ENCODE data around the gene GATB.

The GATB gene

GRCh38 chr4:151760002-151760401 is 805 bp downstream of the GATB start:
- H3K27me3 ChIP-seq (ENCODE audit: insufficient read depth, low read depth): no peaks in the 10 kb centered on the region
- H3K4me3 ChIP-seq (IDR thresholded peaks at IDR 0.05; ENCODE audit: insufficient read depth, low read depth, low read length): peak overlapping the region; percentile 62
- H3K9ac ChIP-seq: peak overlapping the region; percentile 83; the same call in 1 of the 2 replicates
- H2AFZ ChIP-seq (ENCODE audit: low read depth): peak overlapping the region; percentile 93
- no peaks in the 10 kb centered on the region for H3K36me3 ChIP-seq (ENCODE audit: insufficient read depth)
- peak overlapping the region; percentile 92 for H3K4me2 ChIP-seq
- no peaks in the 10 kb centered on the region for H4K20me1 ChIP-seq (ENCODE audit: insufficient read depth)
- no peaks in the 10 kb centered on the region for H3K79me2 ChIP-seq (ENCODE audit: insufficient read depth, low read depth)
- no peak for TF ChIP-seq CTCF (conservative IDR thresholded peaks at IDR 0.05; ENCODE audit: low read depth, low read length)
- no peak overlapping the region for H3K27ac ChIP-seq
- H3K4me1 ChIP-seq (ENCODE audit: low read depth, poor library complexity, severe bottlenecking): peaks cover 14% of the 10 kb centered on the region

- no peaks in the 10 kb centered on the region for H3K36me3 ChIP-seq (ENCODE audit: insufficient read depth)
- H3K79me2 ChIP-seq (ENCODE audit: insufficient read depth, low read depth): no peaks in the 10 kb centered on the region
- no peak overlapping the region for H2AFZ ChIP-seq (ENCODE audit: low read depth)
- TF ChIP-seq CTCF (conservative IDR thresholded peaks at IDR 0.05; ENCODE audit: low read depth, low read length): no peak
- no peak overlapping the region for H3K27ac ChIP-seq
- H3K4me2 ChIP-seq: no peak overlapping the region
- H3K4me1 ChIP-seq (ENCODE audit: low read depth, poor library complexity, severe bottlenecking): no peaks in the 10 kb centered on the region
- no peaks in the 10 kb centered on the region for H3K27me3 ChIP-seq (ENCODE audit: insufficient read depth, low read depth)
- H3K4me3 ChIP-seq (IDR thresholded peaks at IDR 0.05; ENCODE audit: insufficient read depth, low read depth, low read length): no peak overlapping the region
- no peak overlapping the region for H3K9ac ChIP-seq
- no peaks in the 10 kb centered on the region for H4K20me1 ChIP-seq (ENCODE audit: insufficient read depth)
Measured at GRCh38 chr4:151753056-151753455, 7.8 kb downstream of the GATB start.

GRCh38 chr4:151750156-151750555 is 10.7 kb downstream of the GATB start:
- no peak for TF ChIP-seq CTCF (conservative IDR thresholded peaks at IDR 0.05; ENCODE audit: low read depth, low read length)
- H3K4me3 ChIP-seq (IDR thresholded peaks at IDR 0.05; ENCODE audit: insufficient read depth, low read depth, low read length): no peak overlapping the region
- H3K79me2 ChIP-seq (ENCODE audit: insufficient read depth, low read depth): no peaks in the 10 kb centered on the region
- H3K27me3 ChIP-seq (ENCODE audit: insufficient read depth, low read depth): no peaks in the 10 kb centered on the region
- no peak overlapping the region for H2AFZ ChIP-seq (ENCODE audit: low read depth)
- no peak overlapping the region for H3K9ac ChIP-seq
- no peaks in the 10 kb centered on the region for H3K36me3 ChIP-seq (ENCODE audit: insufficient read depth)
- no peak overlapping the region for H3K27ac ChIP-seq
- no peaks in the 10 kb centered on the region for H3K4me1 ChIP-seq (ENCODE audit: low read depth, poor library complexity, severe bottlenecking)
- no peaks in the 10 kb centered on the region for H4K20me1 ChIP-seq (ENCODE audit: insufficient read depth)
- no peak overlapping the region for H3K4me2 ChIP-seq

GRCh38 chr4:151745481-151746231 is 15.2 kb downstream of the GATB start:
- Histone ChIP-seq H3K36me3 (ENCODE audit: insufficient read depth) (no peaks in the 10 kb centered on the region), H3K9ac (no peak overlapping the region)

More at GRCh38 chr4:151745481-151746231, 15.2 kb downstream of the GATB start:
- Histone ChIP-seq H3K4me1 (ENCODE audit: low read depth, poor library complexity, severe bottlenecking) (no peaks in the 10 kb centered on the region), H3K79me2 (ENCODE audit: insufficient read depth, low read depth) (no peaks in the 10 kb centered on the region), H3K27ac (no peak overlapping the region), H3K4me3 (IDR thresholded peaks at IDR 0.05; ENCODE audit: insufficient read depth, low read depth, low read length) (no peak overlapping the region), H3K27me3 (ENCODE audit: insufficient read depth, low read depth) (no peaks in the 10 kb centered on the region), H2AFZ (ENCODE audit: low read depth) (no peak overlapping the region), H3K4me2 (no peak overlapping the region), H4K20me1 (ENCODE audit: insufficient read depth) (no peaks in the 10 kb centered on the region)
- no peak for TF ChIP-seq CTCF (conservative IDR thresholded peaks at IDR 0.05; ENCODE audit: low read depth, low read length)

All from KMS-11 (cell line).